H1 (cell line): ENCODE measurements around the gene GALR2. TPM values are rescaled to one million over a fixed set of nuclear protein-coding genes. Genes with fewer than 3 reads are reported as not detected.

Source experiments
- BRCA1 ChIP-seq: IDR thresholded peaks from 2 replicates; pipeline ENCODE4 v1.6.1; 2012; ENCODE audit warnings: low read depth, low read length, improper control_type of control experiment
- EP300 ChIP-seq, 2 experiments: IDR thresholded peaks; 1 replicate in 1 of 2; 2 replicates in 1 of 2; pipeline ENCODE4 v1.6.1; 2011 to 2012; ENCODE audit warnings: low read depth in 2 of 2, low read length in 2 of 2, mild to moderate bottlenecking in 2 of 2, borderline replicate concordance in 1 of 2, inconsistent platforms in 1 of 2, moderate library complexity in 1 of 2
- KDM5A ChIP-seq: fragments of 200-600 bp; IDR thresholded peaks from 2 replicates; pipeline ENCODE4 v1.7.1; 2012; ENCODE audit warnings: mild to moderate bottlenecking, low read length, inconsistent platforms, mixed read lengths
- RBBP5 ChIP-seq: IDR thresholded peaks from 2 replicates; pipeline ENCODE4 v1.7.1; 2012; ENCODE audit warnings: low read depth, mild to moderate bottlenecking, inconsistent platforms, low read length, moderate library complexity, borderline replicate concordance
- SP2 ChIP-seq: IDR thresholded peaks from 2 replicates; pipeline ENCODE4 v1.6.1; 2012; ENCODE audit warnings: mild to moderate bottlenecking, low read length, inconsistent platforms
- YY1 ChIP-seq: IDR thresholded peaks from 2 replicates; pipeline ENCODE4 v1.6.1; 2011; ENCODE audit warnings: low read depth, mild to moderate bottlenecking, low read length
- ZNF274 ChIP-seq: IDR thresholded peaks from 2 replicates; pipeline ENCODE4 v1.7.0; 2012; ENCODE audit warnings: low read length, borderline replicate concordance; ENCODE audit errors: extremely low read depth
- polyA plus RNA-seq, 7 experiments: library from polyadenylated mRNA; depleted of rRNA in 3 of 7; stranded (reverse) in 5 of 7; unstranded in 2 of 7; fragments of >200 nt in 5 of 7; fragments of 200-250 nt in 2 of 7; gene quantifications; 1 replicate in 5 of 7; 2 replicates in 1 of 7; 4 replicates in 1 of 7; pipeline versions ENCODE4 v1.2.1 to v1.2.3, GENCODE V29; 2011 to 2013; ENCODE audit warnings: missing spikeins in 2 of 7, mixed read lengths in 2 of 7
- total RNA-seq: library from RNA; stranded (reverse); fragmentation: NEBNext Ultra II Directional; extraction: Animal tissue kit (Norgen Biotek cat#: 25700); gene quantifications from 2 replicates; pipeline ENCODE4 v1.2.1, GENCODE V29; 2021

GALR2 gene
- total and polyA plus RNA-seq, 2 of the 8 experiments (the other 6 are each of a cell fraction or from before 2014, with no cell fraction given) = 0.86 to 2.2 TPM

DNA sequence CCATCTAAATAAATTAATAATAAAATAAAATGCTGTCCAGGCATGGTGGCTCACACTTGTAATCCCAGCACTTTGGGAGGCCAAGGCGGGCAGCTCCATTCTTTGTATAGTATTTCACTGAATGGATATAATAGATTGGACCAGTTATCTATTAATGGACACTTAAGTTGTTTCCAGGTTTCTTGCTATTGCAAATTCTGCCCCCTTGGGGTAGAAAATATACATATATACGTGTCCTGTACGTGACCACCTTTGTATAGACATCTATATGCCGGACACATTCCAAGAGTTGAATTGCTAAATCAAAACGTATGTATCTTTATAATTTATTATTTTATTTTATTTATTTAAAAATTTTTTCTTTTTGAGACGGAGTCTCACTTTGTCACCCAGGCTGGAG, 32.9 kb downstream of the GALR2 start (continued):
- TF ChIP-seq EP300 (IDR thresholded peaks at IDR 0.05; ENCODE audit: borderline replicate concordance in 1 of 2, low read depth in 2 of 2, low read length in 2 of 2) (no peak), RBBP5 (no peak), ZNF274 (no peak), BRCA1 (no peak), KDM5A (no peak), SP2 (no peak), YY1 (no peak)
